Measurements from ENCODE around the gene AK5. TPM values are rescaled to one million over a fixed set of nuclear protein-coding genes. Genes with fewer than 3 reads are reported as not detected.
A peak's percentile ranks its signal among the peaks of the same experiment; 100 is the strongest.

AK5 gene
- polyA plus RNA-seq, 1 donor (not counting 4 experiments of a cell fraction or from before 2014, with no cell fraction given): 0.30 TPM

GRCh38 chr1:77438236-77438913 lies 156.6 kb downstream of the AK5 start:
- TF ChIP-seq CTCF (optimal IDR thresholded peaks at IDR 0.05 in 1 of 3, IDR thresholded peaks at IDR 0.05 in 1 of 3, conservative IDR thresholded peaks at IDR 0.05 in 1 of 3; ENCODE audit: extremely low read depth in 1 of 3, insufficient read depth in 2 of 3, low read length in 3 of 3): no peak
- TF ChIP-seq EZH2 (IDR thresholded peaks at IDR 0.05; ENCODE audit: low read length): no peak
- Histone ChIP-seq H2AFZ (ENCODE audit: control insufficient read depth, low read length) (peak overlapping the region; percentile 36), H3K4me3 (ENCODE audit: control insufficient read depth in 2 of 3, extremely low read depth in 1 of 3, insufficient read depth in 2 of 3, low read depth in 1 of 3, low read length in 3 of 3) (no peak overlapping the region), H3K36me3 (ENCODE audit: control insufficient read depth in 2 of 2, extremely low read depth in 1 of 2, insufficient read depth in 2 of 2, low read length in 2 of 2) (no peaks in the 10 kb centered on the region), H3K4me1 (ENCODE audit: control insufficient read depth, extremely low read depth, insufficient read depth, low read length) (no peaks in the 10 kb centered on the region), H4K20me1 (ENCODE audit: control insufficient read depth, extremely low read depth, insufficient read depth, low read length) (no peaks in the 10 kb centered on the region), H3K27ac (ENCODE audit: control insufficient read depth, insufficient read depth, low read length) (no peak overlapping the region), H3K9me1 (ENCODE audit: control insufficient read depth, extremely low read depth, insufficient read depth, low read length) (no peaks in the 10 kb centered on the region), H3K4me2 (ENCODE audit: control insufficient read depth, extremely low read depth, insufficient read depth, low read depth, low read length) (no peak overlapping the region), H3K9ac (ENCODE audit: control insufficient read depth, extremely low read depth, insufficient read depth, low read length) (no peak overlapping the region), H3K79me2 (ENCODE audit: control insufficient read depth, insufficient read depth, low read length) (no peaks in the 10 kb centered on the region), H3K9me3 (ENCODE audit: control insufficient read depth, low read depth, low read length) (no peaks in the 10 kb centered on the region), H3K27me3 (ENCODE audit: control insufficient read depth, extremely low read depth, insufficient read depth, low read length) (no peaks in the 10 kb centered on the region)
- FAIRE-seq (no peak), DNase-seq (ENCODE audit: low read depth, low spot score) (no peak)
- dilution Hi-C loops (cut with MboI; ENCODE audit: extremely low pct_ligation_motif_present, low sequenced_read_pairs): no loop called here

DNA sequence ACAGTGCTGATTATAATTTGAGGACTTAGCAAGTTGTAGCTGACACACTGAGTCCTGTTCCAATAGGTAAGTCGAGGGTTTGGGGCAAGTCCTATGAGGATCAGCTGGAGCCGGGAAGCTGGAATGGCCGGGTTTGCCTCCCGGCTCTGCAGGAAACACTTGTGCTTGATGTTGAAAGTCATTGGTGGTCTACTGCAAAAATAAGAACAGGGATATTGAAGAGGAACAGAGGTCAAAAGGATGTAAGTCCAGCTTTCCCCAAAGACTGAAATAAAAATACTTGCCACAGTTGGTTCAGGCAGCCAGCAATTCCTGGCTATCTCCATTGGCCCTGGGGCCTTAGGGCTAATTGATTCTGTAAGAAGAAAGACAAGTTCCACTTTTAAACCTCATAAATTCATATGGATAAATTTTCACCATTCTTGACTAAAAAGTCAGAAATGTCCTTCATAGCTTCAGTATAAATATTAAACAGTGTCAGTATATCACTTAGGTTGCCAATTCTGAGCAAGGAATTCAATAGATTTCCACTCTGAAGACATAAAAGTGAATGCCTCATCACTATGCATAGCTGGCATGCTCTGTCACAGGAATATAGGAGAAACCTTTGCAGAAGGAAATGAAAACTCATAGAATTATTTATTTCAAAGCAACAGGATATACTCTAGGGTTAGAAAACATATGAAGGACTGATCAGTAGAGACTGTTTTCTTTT lies 165.2 kb downstream of the AK5 start:
- H3K4me2 ChIP-seq (ENCODE audit: control insufficient read depth, extremely low read depth, insufficient read depth, low read depth, low read length): no peak overlapping the region
- no peak overlapping the region for H2AFZ ChIP-seq (ENCODE audit: control insufficient read depth, low read length)
- no peak overlapping the region for H3K4me3 ChIP-seq (ENCODE audit: control insufficient read depth in 2 of 3, extremely low read depth in 1 of 3, insufficient read depth in 2 of 3, low read depth in 1 of 3, low read length in 3 of 3)
- no peak for FAIRE-seq
- no peaks in the 10 kb centered on the region for H3K79me2 ChIP-seq (ENCODE audit: control insufficient read depth, insufficient read depth, low read length)
- no peaks in the 10 kb centered on the region for H3K9me1 ChIP-seq (ENCODE audit: control insufficient read depth, extremely low read depth, insufficient read depth, low read length)
- no peak overlapping the region for H3K27ac ChIP-seq (ENCODE audit: control insufficient read depth, insufficient read depth, low read length)
- DNase-seq (ENCODE audit: low read depth, low spot score): no peak
- TF ChIP-seq EZH2 (IDR thresholded peaks at IDR 0.05; ENCODE audit: low read length): no peak
- TF ChIP-seq CTCF (optimal IDR thresholded peaks at IDR 0.05 in 1 of 3, IDR thresholded peaks at IDR 0.05 in 1 of 3, conservative IDR thresholded peaks at IDR 0.05 in 1 of 3; ENCODE audit: extremely low read depth in 1 of 3, insufficient read depth in 2 of 3, low read length in 3 of 3): no peak
- H3K27me3 ChIP-seq (ENCODE audit: control insufficient read depth, extremely low read depth, insufficient read depth, low read length): no peaks in the 10 kb centered on the region
- no peaks in the 10 kb centered on the region for H3K4me1 ChIP-seq (ENCODE audit: control insufficient read depth, extremely low read depth, insufficient read depth, low read length)
- H3K9ac ChIP-seq (ENCODE audit: control insufficient read depth, extremely low read depth, insufficient read depth, low read length): no peak overlapping the region
- dilution Hi-C loops (cut with MboI; ENCODE audit: extremely low pct_ligation_motif_present, low sequenced_read_pairs): no loop called here
- no peaks in the 10 kb centered on the region for H3K9me3 ChIP-seq (ENCODE audit: control insufficient read depth, low read depth, low read length)
- H3K36me3 ChIP-seq (ENCODE audit: control insufficient read depth in 2 of 2, extremely low read depth in 1 of 2, insufficient read depth in 2 of 2, low read length in 2 of 2): no peaks in the 10 kb centered on the region
- no peaks in the 10 kb centered on the region for H4K20me1 ChIP-seq (ENCODE audit: control insufficient read depth, extremely low read depth, insufficient read depth, low read length)
